Thoracic aorta (tissue), 2 donors: Measurements from ENCODE around the gene COX8A. TPM values are rescaled to one million over a fixed set of nuclear protein-coding genes. Genes with fewer than 3 reads are reported as not detected.

Source experiments
- ATAC-seq: fragments of 150-250 bp; one replicate; pipeline ENCODE4 v1.8.0; 2017; ENCODE audit warnings: low read depth; ENCODE audit not compliant: insufficient number of reproducible peaks, low FRiP score
- DNase-seq: peaks from one replicate; pipeline ENCODE4 v3.0.0-alpha.2; 2020; ENCODE audit warnings: low spot score
- H3K27ac ChIP-seq, 2 donors: fragments of 200-600 bp; sonication (generic); 1 replicate in 1 of 2; 2 replicates in 1 of 2; pipeline ENCODE4 v1.5.1; 2016; ENCODE audit warnings: mild to moderate bottlenecking in 2 of 2, moderate library complexity in 2 of 2
- H3K27me3 ChIP-seq: fragments of 200-600 bp; sonication (generic); replicated peaks from 2 replicates; pipeline ENCODE4 v1.6.0; 2016; ENCODE audit warnings: mild to moderate bottlenecking; ENCODE audit not compliant: insufficient read depth
- H3K36me3 ChIP-seq: fragments of 200-600 bp; sonication (generic); one replicate; pipeline ENCODE4 v1.5.1; 2016
- H3K4me1 ChIP-seq, 2 donors: fragments of 200-600 bp; sonication (generic); 1 replicate in 1 of 2; 2 replicates in 1 of 2; pipeline versions ENCODE4 v1.5.1 to v1.6.0; 2016; ENCODE audit warnings: low read depth in 2 of 2, mild to moderate bottlenecking in 1 of 2; ENCODE audit not compliant: control insufficient read depth in 1 of 2
- H3K4me3 ChIP-seq: fragments of 200-600 bp; sonication (generic); 2 replicates; pipeline ENCODE4 v1.5.1; 2016; ENCODE audit warnings: mild to moderate bottlenecking
- H3K9me3 ChIP-seq: fragments of 200-600 bp; sonication (generic); 2 replicates; pipeline ENCODE4 v1.5.1; 2016
- CTCF ChIP-seq: fragments of 200-600 bp; sonication (generic); IDR thresholded peaks from one replicate; pipeline ENCODE4 v1.5.1; 2019; ENCODE audit warnings: antibody characterized with exemption
- total RNA-seq, 2 donors: library from RNA; depleted of rRNA; stranded (reverse); fragments of >200 nt; gene quantifications; one replicate each; pipeline versions ENCODE4 v1.1.0 to v1.2.3, GENCODE V29; 2016

Gene COX8A
- total RNA-seq, 2 donors from 2014 or later: 178 to 469 TPM

- DNase-seq (no peak), ATAC-seq (peak; percentile 4)
- Histone ChIP-seq H3K27ac (peak overlapping the region; percentile 2 to 27), H3K4me3 (peak overlapping the region; percentile 95), H3K4me1 (peaks cover 7 to 16% of the 10 kb centered on the region in 2 donors), H3K36me3 (no peaks in the 10 kb centered on the region), H3K27me3 (no peaks in the 10 kb centered on the region), H3K9me3 (no peaks in the 10 kb centered on the region)
- TF ChIP-seq CTCF: no peak
Measured at GRCh38 chr11:63937713-63938478, 36.5 kb upstream of the COX8A start.

- Histone ChIP-seq H3K4me1 (peaks cover 7 to 16% of the 10 kb centered on the region in 2 donors), H3K27me3 (no peaks in the 10 kb centered on the region), H3K4me3 (peak within 1 kb of the TSS; percentile 95), H3K36me3 (no peaks in the 10 kb centered on the region), H3K27ac (peak within 1 kb of the TSS; percentile 2 to 32), H3K9me3 (no peaks in the 10 kb centered on the region)
- peak; percentile 62 for DNase-seq
- peak; percentile 25 for TF ChIP-seq CTCF
- ATAC-seq: peak; percentile 74
Measured at GRCh38 chr11:63938479-63939396, 35.7 kb upstream of the COX8A start, which contains the start of gene NAA40. NAA40 (plus strand) TSS chr11:63939002; CDS start chr11:63939097, 95 bp downstream.

- ATAC-seq: no peak
- TF ChIP-seq CTCF: no peak
- Histone ChIP-seq H3K4me3 (peak overlapping the region; percentile 95), H3K36me3 (no peaks in the 10 kb centered on the region), H3K4me1 (peaks cover 7 to 17% of the 10 kb centered on the region in 2 donors), H3K27ac (peak overlapping the region in 1 of 2 donors; percentile 32), H3K27me3 (no peaks in the 10 kb centered on the region), H3K9me3 (no peaks in the 10 kb centered on the region)
- no peak for DNase-seq
Measured at GRCh38 chr11:63939397-63939891, 35.0 kb upstream of the COX8A start.

GRCh38 chr11:63940786-63941185, 33.6 kb upstream of the COX8A start:
- Histone ChIP-seq H3K4me3 (no peak overlapping the region), H3K36me3 (no peaks in the 10 kb centered on the region), H3K27ac (no peak overlapping the region), H3K27me3 (no peaks in the 10 kb centered on the region), H3K4me1 (peaks cover 7 to 31% of the 10 kb centered on the region in 2 donors), H3K9me3 (no peaks in the 10 kb centered on the region)
- DNase-seq: no peak
- no peak for TF ChIP-seq CTCF
- ATAC-seq: no peak

GRCh38 chr11:63941901-63942300, 32.5 kb upstream of the COX8A start:
- Histone ChIP-seq H3K4me1 (peaks cover 7 to 35% of the 10 kb centered on the region in 2 donors), H3K9me3 (no peaks in the 10 kb centered on the region), H3K27ac (no peak overlapping the region), H3K27me3 (no peaks in the 10 kb centered on the region), H3K36me3 (no peaks in the 10 kb centered on the region), H3K4me3 (no peak overlapping the region)
- no peak for ATAC-seq
- DNase-seq: no peak
- no peak for TF ChIP-seq CTCF
